Thoracic aorta (tissue), 2 donors: Measurements from ENCODE around the gene ALMS1. TPM values are rescaled to one million over a fixed set of nuclear protein-coding genes. Genes with fewer than 3 reads are reported as not detected.

Experiments used
- ATAC-seq: fragments of 150-250 bp; one replicate; pipeline ENCODE4 v1.8.0; 2017; ENCODE audit warnings: low read depth; ENCODE audit not compliant: insufficient number of reproducible peaks, low FRiP score
- DNase-seq: peaks from one replicate; pipeline ENCODE4 v3.0.0-alpha.2; 2020; ENCODE audit warnings: low spot score
- H3K27ac ChIP-seq, 2 donors: fragments of 200-600 bp; sonication (generic); 1 replicate in 1 of 2; 2 replicates in 1 of 2; pipeline ENCODE4 v1.5.1; 2016; ENCODE audit warnings: mild to moderate bottlenecking in 2 of 2, moderate library complexity in 2 of 2
- H3K27me3 ChIP-seq: fragments of 200-600 bp; sonication (generic); replicated peaks from 2 replicates; pipeline ENCODE4 v1.6.0; 2016; ENCODE audit warnings: mild to moderate bottlenecking; ENCODE audit not compliant: insufficient read depth
- H3K36me3 ChIP-seq: fragments of 200-600 bp; sonication (generic); one replicate; pipeline ENCODE4 v1.5.1; 2016
- H3K4me1 ChIP-seq, 2 donors: fragments of 200-600 bp; sonication (generic); 1 replicate in 1 of 2; 2 replicates in 1 of 2; pipeline versions ENCODE4 v1.5.1 to v1.6.0; 2016; ENCODE audit warnings: low read depth in 2 of 2, mild to moderate bottlenecking in 1 of 2; ENCODE audit not compliant: control insufficient read depth in 1 of 2
- H3K4me3 ChIP-seq: fragments of 200-600 bp; sonication (generic); 2 replicates; pipeline ENCODE4 v1.5.1; 2016; ENCODE audit warnings: mild to moderate bottlenecking
- H3K9me3 ChIP-seq: fragments of 200-600 bp; sonication (generic); 2 replicates; pipeline ENCODE4 v1.5.1; 2016
- total RNA-seq, 2 donors: library from RNA; depleted of rRNA; stranded (reverse); fragments of >200 nt; gene quantifications; one replicate each; pipeline versions ENCODE4 v1.1.0 to v1.2.3, GENCODE V29; 2016
- TF ChIP-seq, protein P1 (sequence below): fragments of 200-600 bp; sonication (generic); IDR thresholded peaks from one replicate; pipeline ENCODE4 v1.5.1; 2019; ENCODE audit warnings: antibody characterized with exemption

ALMS1 gene
- total RNA-seq, 2 donors from 2014 or later = 30.7 to 41.6 TPM

DNA sequence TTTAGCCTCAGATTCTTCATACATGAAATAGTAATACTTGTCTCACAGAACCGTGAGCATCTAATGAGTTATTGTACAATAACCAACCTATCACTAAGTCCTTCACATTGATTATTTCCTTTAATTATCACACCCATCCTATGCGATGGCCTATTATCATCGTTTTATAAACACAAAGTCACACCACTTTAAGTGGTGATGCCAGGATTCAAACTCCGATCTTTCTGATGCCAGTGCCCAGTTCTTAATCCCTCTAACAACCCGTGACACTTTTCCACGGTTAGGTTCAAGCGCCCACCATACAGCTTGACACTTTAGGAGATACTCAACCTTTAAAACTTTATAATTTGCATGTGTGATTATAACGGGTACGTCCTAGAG is 523 bp upstream of the ALMS1 start:
- Histone ChIP-seq H3K27me3 (no peaks in the 10 kb centered on the region), H3K36me3 (no peaks in the 10 kb centered on the region), H3K27ac (peak overlapping the region; percentile 75 to 80), H3K9me3 (no peaks in the 10 kb centered on the region), H3K4me1 (peaks cover 5 to 18% of the 10 kb centered on the region in 2 donors), H3K4me3 (peak overlapping the region; percentile 93)
- TF ChIP-seq, protein P1, sequence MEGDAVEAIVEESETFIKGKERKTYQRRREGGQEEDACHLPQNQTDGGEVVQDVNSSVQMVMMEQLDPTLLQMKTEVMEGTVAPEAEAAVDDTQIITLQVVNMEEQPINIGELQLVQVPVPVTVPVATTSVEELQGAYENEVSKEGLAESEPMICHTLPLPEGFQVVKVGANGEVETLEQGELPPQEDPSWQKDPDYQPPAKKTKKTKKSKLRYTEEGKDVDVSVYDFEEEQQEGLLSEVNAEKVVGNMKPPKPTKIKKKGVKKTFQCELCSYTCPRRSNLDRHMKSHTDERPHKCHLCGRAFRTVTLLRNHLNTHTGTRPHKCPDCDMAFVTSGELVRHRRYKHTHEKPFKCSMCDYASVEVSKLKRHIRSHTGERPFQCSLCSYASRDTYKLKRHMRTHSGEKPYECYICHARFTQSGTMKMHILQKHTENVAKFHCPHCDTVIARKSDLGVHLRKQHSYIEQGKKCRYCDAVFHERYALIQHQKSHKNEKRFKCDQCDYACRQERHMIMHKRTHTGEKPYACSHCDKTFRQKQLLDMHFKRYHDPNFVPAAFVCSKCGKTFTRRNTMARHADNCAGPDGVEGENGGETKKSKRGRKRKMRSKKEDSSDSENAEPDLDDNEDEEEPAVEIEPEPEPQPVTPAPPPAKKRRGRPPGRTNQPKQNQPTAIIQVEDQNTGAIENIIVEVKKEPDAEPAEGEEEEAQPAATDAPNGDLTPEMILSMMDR = no peak
- DNase-seq (no peak), ATAC-seq (no peak)

DNA sequence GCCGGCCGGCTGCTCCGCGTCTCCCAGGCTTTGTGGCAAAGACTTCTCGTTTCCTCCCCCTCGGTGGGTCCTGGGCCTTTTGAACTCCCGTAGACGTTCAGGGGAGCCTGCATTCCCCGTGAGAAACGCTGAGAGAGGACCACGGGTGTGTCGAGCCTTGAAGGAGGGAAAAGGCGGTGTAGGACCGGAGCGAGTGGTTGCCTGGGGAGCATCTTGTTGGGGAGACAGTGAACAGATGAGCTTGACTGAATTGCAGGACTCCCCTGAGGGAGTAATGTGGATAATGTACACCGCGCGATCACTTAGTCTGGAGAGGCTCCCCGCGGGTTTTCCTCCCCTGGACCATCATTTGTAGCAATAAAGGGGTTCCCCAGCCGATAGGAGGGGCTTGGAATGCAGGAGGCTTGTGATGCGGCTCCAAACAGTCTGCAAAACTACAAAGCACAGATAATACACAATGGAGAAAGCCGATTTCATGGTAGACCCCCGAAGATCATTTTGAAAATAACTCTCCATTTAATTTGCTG is 769 bp downstream of the ALMS1 start:
- no peaks in the 10 kb centered on the region for H3K9me3 ChIP-seq
- peaks cover 5 to 18% of the 10 kb centered on the region in 2 donors for H3K4me1 ChIP-seq
- H3K4me3 ChIP-seq = peak overlapping the region; percentile 93
- no peaks in the 10 kb centered on the region for H3K36me3 ChIP-seq
- TF ChIP-seq, protein P1 = no peak
- no peak for ATAC-seq
- H3K27ac ChIP-seq = peak overlapping the region; percentile 80
- no peak for DNase-seq
- H3K27me3 ChIP-seq = no peaks in the 10 kb centered on the region

DNA sequence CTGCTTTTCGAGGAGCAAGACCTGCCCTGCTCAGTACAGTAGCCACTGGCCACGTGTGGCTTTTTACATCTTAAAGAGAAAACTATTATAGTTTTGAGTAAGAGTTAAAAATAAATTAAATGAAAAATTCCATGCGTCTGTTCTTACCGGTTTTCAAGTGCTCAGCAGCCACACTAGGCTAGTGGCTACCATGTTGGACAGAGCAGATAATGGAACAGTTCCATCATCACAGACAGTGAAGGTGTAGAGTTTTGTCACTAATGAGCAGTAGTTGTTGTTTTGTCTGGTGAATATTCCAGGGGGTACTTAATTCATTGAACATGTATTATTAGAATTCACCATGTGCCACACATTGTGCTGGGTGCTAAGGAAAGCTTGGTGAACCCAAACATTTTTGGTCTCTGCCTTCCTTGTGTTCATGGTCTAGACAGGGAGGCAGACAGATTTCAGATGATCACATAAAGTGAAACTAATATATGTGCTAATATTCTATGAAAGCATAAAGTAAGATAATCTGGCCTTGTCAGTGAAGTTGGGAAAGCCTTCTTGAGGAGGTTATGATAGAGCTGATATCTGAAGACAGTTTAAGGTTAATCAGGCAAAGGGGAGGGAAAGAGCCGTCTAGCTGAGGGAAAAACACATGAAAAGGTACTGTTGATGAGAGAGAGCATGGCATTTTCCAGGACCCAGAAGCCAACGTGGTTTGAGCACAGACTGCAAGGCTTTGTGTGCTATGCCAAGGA is 1.4 kb downstream of the ALMS1 start:
- TF ChIP-seq, protein P1 = no peak
- Histone ChIP-seq H3K4me3 (peak overlapping the region; percentile 93), H3K36me3 (no peaks in the 10 kb centered on the region), H3K27ac (no peak overlapping the region), H3K9me3 (no peaks in the 10 kb centered on the region), H3K4me1 (peaks cover 5 to 18% of the 10 kb centered on the region in 2 donors), H3K27me3 (no peaks in the 10 kb centered on the region)
- DNase-seq = no peak
- ATAC-seq = no peak

DNA sequence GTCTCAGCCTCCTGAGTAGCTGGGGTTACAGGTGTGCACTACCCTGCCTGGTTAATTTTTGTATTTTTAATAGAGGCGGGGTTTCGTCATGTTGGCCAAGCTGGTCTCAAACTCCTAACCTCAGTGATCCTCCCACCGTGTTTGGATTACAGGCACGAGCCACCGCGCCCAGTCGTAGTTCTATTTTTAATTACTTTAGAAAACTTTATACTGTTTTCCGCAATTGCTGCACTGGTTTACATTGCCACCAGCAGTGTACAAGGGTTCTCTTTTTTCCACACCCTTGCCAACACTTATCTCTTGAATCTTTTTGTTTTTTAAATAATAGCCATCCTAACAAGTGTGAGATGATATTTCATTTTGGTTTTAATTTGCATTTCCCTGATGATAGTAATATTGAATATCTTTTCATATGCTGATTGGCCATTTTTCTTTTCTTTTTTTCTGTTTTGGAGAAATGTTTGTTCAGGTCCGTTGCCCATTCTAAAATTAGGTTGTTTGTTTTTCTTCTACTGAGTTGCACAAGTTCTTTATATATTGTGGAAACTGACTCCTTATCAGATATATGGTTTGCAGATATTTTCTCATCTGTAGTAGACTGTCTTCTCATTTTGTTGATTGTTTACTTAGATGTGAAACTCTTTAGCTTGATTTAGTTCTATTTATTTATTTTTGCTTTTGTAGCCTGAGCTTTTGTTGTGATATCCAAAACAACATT is 16.9 kb downstream of the ALMS1 start:
- H3K4me1 ChIP-seq = no peaks in the 10 kb centered on the region
- TF ChIP-seq, protein P1 = no peak
- no peak overlapping the region for H3K27ac ChIP-seq
- no peaks in the 10 kb centered on the region for H3K27me3 ChIP-seq
- DNase-seq (no peak), ATAC-seq (no peak)
- H3K9me3 ChIP-seq = peaks cover 19% of the 10 kb centered on the region
- H3K4me3 ChIP-seq = no peak overlapping the region
- no peaks in the 10 kb centered on the region for H3K36me3 ChIP-seq

DNA sequence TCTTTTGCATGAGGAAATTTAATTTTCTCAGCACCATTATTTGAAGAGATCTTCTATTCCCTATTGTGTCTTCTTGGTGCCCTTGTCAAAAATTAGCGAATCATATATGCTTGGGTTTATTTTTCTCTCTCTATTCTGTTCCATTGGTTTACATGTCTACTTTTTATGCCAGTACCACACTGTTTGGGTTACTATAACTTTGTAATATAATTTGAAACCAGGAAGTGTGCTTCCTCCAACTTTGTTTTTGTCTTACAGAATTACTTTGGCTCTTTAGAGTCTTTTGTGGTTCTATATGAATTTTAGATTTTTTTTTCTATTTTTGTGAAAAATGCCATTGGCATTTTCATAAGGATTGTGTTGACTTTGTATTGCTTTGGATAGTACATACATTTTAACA is 17.6 kb downstream of the ALMS1 start:
- Histone ChIP-seq H3K9me3 (peaks cover 19% of the 10 kb centered on the region), H3K4me1 (no peaks in the 10 kb centered on the region), H3K27me3 (no peaks in the 10 kb centered on the region), H3K27ac (no peak overlapping the region), H3K4me3 (no peak overlapping the region), H3K36me3 (no peaks in the 10 kb centered on the region)
- ATAC-seq = no peak
- TF ChIP-seq, protein P1 = no peak
- no peak for DNase-seq
